HG02970 (cell line): Measurements from ENCODE around the gene VIL1.
A peak's percentile ranks its signal among the peaks of the same experiment; 100 is the strongest.

ENCODE experiments used
- ATAC-seq: cut with Tn5 transposase; IDR thresholded peaks from one replicate; pipeline ENCODE4 v1.9.1; 2021; ENCODE audit warnings: mild to moderate bottlenecking, moderate library complexity, moderate number of reproducible peaks; ENCODE audit not compliant: unreplicated experiment, low FRiP score

The VIL1 gene

DNA sequence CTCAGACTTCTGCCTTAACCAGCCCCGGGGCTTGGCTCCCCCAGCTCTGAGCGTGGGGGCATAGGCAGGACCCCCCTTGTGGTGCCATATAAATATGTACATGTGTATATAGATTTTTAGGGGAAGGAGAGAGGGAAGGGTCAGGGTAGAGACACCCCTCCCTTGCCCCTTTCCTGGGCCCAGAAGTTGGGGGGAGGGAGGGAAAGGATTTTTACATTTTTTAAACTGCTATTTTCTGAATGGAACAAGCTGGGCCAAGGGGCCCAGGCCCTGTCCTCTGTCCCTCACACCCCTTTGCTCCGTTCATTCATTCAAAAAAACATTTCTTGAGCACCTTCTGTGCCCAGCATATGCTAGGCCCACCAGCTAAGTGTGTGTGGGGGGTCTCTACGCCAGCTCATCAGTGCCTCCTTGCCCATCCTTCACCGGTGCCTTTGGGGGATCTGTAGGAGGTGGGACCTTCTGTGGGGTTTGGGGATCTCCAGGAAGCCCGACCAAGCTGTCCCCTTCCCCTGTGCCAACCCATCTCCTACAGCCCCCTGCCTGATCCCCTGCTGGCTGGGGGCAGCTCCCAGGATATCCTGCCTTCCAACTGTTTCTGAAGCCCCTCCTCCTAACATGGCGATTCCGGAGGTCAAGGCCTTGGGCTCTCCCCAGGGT lies 13.7 kb upstream of the VIL1 start:
- ATAC-seq = no peak

GRCh38 chr2:218405746-218406208 lies 13.1 kb upstream of the VIL1 start:
- ATAC-seq = no peak

- ATAC-seq = peak; percentile 86
These were observed 12.5 kb upstream of the VIL1 start for GRCh38 chr2:218406209-218406948.

GRCh38 chr2:218406949-218407618 lies 11.8 kb upstream of the VIL1 start:
- no peak for ATAC-seq

GRCh38 chr2:218407717-218408116 lies 11.2 kb upstream of the VIL1 start:
- no peak for ATAC-seq

- ATAC-seq = no peak
These were observed 604 bp upstream of the VIL1 start for GRCh38 chr2:218418321-218418716.

- no peak for ATAC-seq
These were observed 800 bp downstream of the VIL1 start for GRCh38 chr2:218419630-218420216.

- no peak for ATAC-seq
These were observed 2.1 kb downstream of the VIL1 start for GRCh38 chr2:218421027-218421426.

GRCh38 chr2:218422403-218423086 lies 3.6 kb downstream of the VIL1 start:
- ATAC-seq = no peak

GRCh38 chr2:218423584-218423983 lies 4.7 kb downstream of the VIL1 start:
- ATAC-seq = no peak

GRCh38 chr2:218425531-218425930 lies 6.6 kb downstream of the VIL1 start:
- ATAC-seq = no peak

DNA sequence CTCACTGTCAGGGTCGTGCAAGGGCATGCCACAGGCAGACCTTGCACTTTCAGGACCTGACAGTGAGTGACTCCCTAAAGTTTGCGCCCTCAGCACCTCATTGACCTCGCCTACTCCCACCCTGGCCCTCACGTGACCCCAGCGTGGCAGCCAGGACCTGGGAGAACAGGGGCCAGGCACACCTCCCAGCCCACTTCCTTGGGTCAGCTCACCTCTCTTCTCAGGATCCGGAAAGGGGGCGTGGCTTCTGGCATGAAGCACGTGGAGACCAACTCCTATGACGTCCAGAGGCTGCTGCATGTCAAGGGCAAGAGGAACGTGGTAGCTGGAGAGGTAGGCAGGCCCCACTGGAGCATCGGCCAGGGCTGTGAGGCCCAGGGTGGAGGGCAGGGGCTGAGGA lies 8.8 kb downstream of the VIL1 start:
- ATAC-seq = no peak

DNA sequence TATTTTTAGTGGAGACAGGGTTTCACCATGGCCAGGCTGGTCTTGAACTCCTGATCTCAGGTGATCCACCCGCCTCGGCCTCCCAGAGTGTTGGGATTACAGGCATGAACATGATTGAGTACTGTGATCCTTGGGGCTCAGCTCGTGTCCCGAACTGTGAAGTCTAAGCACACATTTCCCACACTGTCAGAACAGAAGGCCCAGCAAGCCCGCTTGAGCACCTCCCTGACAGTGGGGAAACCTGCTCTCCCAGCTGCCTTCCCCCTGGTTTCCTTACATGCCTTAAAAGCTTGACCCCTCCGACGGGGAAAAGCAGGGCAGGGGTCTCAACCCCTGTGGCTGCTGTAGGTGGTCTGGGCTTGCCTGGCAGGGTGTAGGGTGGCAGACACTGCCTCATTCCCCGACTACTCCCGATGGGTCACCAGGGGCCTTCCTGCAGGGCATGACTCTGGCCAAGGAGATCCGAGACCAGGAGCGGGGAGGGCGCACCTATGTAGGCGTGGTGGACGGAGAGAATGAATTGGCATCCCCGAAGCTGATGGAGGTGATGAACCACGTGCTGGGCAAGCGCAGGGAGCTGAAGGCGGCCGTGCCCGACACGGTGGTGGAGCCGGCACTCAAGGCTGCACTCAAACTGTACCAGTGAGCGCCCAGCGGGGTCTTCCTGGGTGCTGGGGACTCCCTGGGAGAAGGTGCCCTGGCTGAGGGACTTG lies 10.1 kb downstream of the VIL1 start:
- no peak for ATAC-seq

GRCh38 chr2:218429911-218430692 lies 11.2 kb downstream of the VIL1 start:
- no peak for ATAC-seq

GRCh38 chr2:218430721-218431120 lies 11.8 kb downstream of the VIL1 start:
- ATAC-seq = no peak

- no peak for ATAC-seq
These were observed 13.0 kb downstream of the VIL1 start for GRCh38 chr2:218431878-218432277.

- no peak for ATAC-seq
These were observed 13.9 kb downstream of the VIL1 start for GRCh38 chr2:218432676-218433365.

DNA sequence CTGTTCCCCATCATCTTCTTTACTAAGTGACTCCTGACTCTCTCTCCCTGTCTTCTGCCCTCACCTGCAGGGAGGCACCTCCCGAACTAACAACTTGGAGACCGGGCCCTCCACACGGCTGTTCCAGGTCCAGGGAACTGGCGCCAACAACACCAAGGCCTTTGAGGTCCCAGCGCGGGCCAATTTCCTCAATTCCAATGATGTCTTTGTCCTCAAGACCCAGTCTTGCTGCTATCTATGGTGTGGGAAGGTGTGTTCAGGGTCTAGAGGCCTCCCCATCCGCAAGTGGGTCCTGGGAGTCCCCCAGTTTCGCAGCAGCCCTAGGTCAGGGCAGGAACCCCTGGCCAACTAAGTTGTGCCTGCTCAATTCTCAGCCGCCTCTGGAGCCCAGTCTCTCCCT lies 15.5 kb downstream of the VIL1 start:
- no peak for ATAC-seq
